Putamen (tissue), 1 donor: Measurements from ENCODE around the gene ARL15.

Experiments used
- DNase-seq: peaks from one replicate; pipeline ENCODE4 v3.0.0-alpha.2; 2016; ENCODE audit warnings: low spot score

Gene ARL15

GRCh38 chr5:54148067-54148845 is 162.1 kb downstream of the ARL15 start:
- DNase-seq = no peak

GRCh38 chr5:54146916-54147315 is 163.5 kb downstream of the ARL15 start:
- DNase-seq = no peak

GRCh38 chr5:54146390-54146789 is 164.0 kb downstream of the ARL15 start:
- no peak for DNase-seq

GRCh38 chr5:54140247-54140840 is 170.0 kb downstream of the ARL15 start:
- DNase-seq = no peak

GRCh38 chr5:54136516-54137440 is 173.6 kb downstream of the ARL15 start:
- no peak for DNase-seq

GRCh38 chr5:54135042-54135441 is 175.3 kb downstream of the ARL15 start:
- no peak for DNase-seq

- no peak for DNase-seq
Observed at GRCh38 chr5:54133917-54134316, 176.5 kb downstream of the ARL15 start.

GRCh38 chr5:54120473-54120872 is 189.9 kb downstream of the ARL15 start:
- no peak for DNase-seq

- no peak for DNase-seq
Observed at GRCh38 chr5:54117957-54118356, 192.4 kb downstream of the ARL15 start.

- no peak for DNase-seq
Observed at GRCh38 chr5:54115735-54116403, 194.5 kb downstream of the ARL15 start.

GRCh38 chr5:54113060-54113459 is 197.3 kb downstream of the ARL15 start:
- DNase-seq = no peak

GRCh38 chr5:54109626-54110330 is 200.6 kb downstream of the ARL15 start:
- no peak for DNase-seq

- DNase-seq = no peak
Observed at GRCh38 chr5:54108136-54108535, 202.2 kb downstream of the ARL15 start.

- no peak for DNase-seq
Observed at GRCh38 chr5:54103871-54104270, 206.5 kb downstream of the ARL15 start.

- DNase-seq = no peak
Observed at GRCh38 chr5:54098267-54098666, 212.1 kb downstream of the ARL15 start.

- DNase-seq = no peak
Observed at GRCh38 chr5:54095969-54096368, 214.4 kb downstream of the ARL15 start.

- no peak for DNase-seq
Observed at GRCh38 chr5:54094706-54095105, 215.7 kb downstream of the ARL15 start.

- DNase-seq = no peak
Observed at GRCh38 chr5:54093861-54094260, 216.5 kb downstream of the ARL15 start.

GRCh38 chr5:54093081-54093492 is 217.3 kb downstream of the ARL15 start:
- no peak for DNase-seq

- DNase-seq = no peak
Observed at GRCh38 chr5:54091307-54092130, 218.9 kb downstream of the ARL15 start.
